Astrocyte (in vitro differentiated cells and primary cell): Measurements from ENCODE around the gene NBPF15. TPM values are rescaled to one million over a fixed set of nuclear protein-coding genes. Genes with fewer than 3 reads are reported as not detected.
"Not testable (repeated sequence)": the region's sequence is repeated elsewhere in the genome, so short reads cannot be mapped to it uniquely, and the experiment has no call there.

Experiments
- DNase-seq: peaks from one replicate; pipeline ENCODE4 v3.0.0-alpha.2; 2010; ENCODE audit warnings: low read depth
- FAIRE-seq: peaks from 2 replicates; lab custom pipeline; 2011; peaks lifted over from hg19 to GRCh38; lab: Jason Lieb, UNC
- H2AFZ ChIP-seq: 2 replicates; pipeline ENCODE4 v1.6.0; 2012; ENCODE audit warnings: low read depth, low read length, inconsistent platforms
- H3K27ac ChIP-seq: 2 replicates; pipeline ENCODE4 v1.5.1; 2011; ENCODE audit warnings: low read depth, low read length, inconsistent platforms
- H3K27me3 ChIP-seq: 2 replicates; pipeline ENCODE4 v1.6.0; 2011; ENCODE audit warnings: low read length, inconsistent platforms; ENCODE audit not compliant: insufficient read depth
- H3K36me3 ChIP-seq: 2 replicates; pipeline ENCODE4 v1.5.1; 2011; ENCODE audit warnings: low read length, inconsistent platforms; ENCODE audit not compliant: insufficient read depth
- H3K4me1 ChIP-seq: 2 replicates; pipeline ENCODE4 v1.5.1; 2011; ENCODE audit warnings: low read length, inconsistent platforms; ENCODE audit not compliant: insufficient read depth
- H3K4me2 ChIP-seq: 2 replicates; pipeline ENCODE4 v1.6.0; 2012; ENCODE audit warnings: low read length, inconsistent platforms
- H3K4me3 ChIP-seq: 2 replicates; pipeline ENCODE4 v1.5.1; 2011; ENCODE audit warnings: low read depth, mild to moderate bottlenecking, low read length, inconsistent platforms; ENCODE audit not compliant: insufficient read depth
- H3K79me2 ChIP-seq: 2 replicates; pipeline ENCODE4 v1.6.0; 2012; ENCODE audit warnings: mild to moderate bottlenecking, low read length, inconsistent platforms; ENCODE audit not compliant: insufficient read depth
- H3K9ac ChIP-seq: 2 replicates; pipeline ENCODE4 v1.6.0; 2012; ENCODE audit warnings: mild to moderate bottlenecking, low read length, inconsistent platforms
- H3K9me3 ChIP-seq: 2 replicates; pipeline ENCODE4 v1.5.1; 2012; ENCODE audit warnings: low read depth, mild to moderate bottlenecking, low read length, inconsistent platforms; ENCODE audit not compliant: insufficient read depth
- H4K20me1 ChIP-seq: 2 replicates; pipeline ENCODE4 v1.6.0; 2012; ENCODE audit warnings: low read length, inconsistent platforms; ENCODE audit not compliant: insufficient read depth
- H3K27ac Mint-ChIP-seq: one replicate; pipeline ENCODE4 v1.8.0; 2021; ENCODE audit warnings: mild to moderate bottlenecking, mixed read lengths; ENCODE audit not compliant: unreplicated experiment
- H3K27me3 Mint-ChIP-seq: one replicate; pipeline ENCODE4 v1.8.0; 2021; ENCODE audit warnings: low read depth, mixed read lengths; ENCODE audit not compliant: unreplicated experiment
- H3K36me3 Mint-ChIP-seq: one replicate; pipeline ENCODE4 v1.8.0; 2021; ENCODE audit warnings: low read depth, mixed read lengths; ENCODE audit not compliant: unreplicated experiment
- H3K4me1 Mint-ChIP-seq: one replicate; pipeline ENCODE4 v1.8.0; 2021; ENCODE audit warnings: low read depth, mixed read lengths; ENCODE audit not compliant: unreplicated experiment
- H3K4me3 Mint-ChIP-seq: one replicate; pipeline ENCODE4 v1.8.0; 2021; ENCODE audit warnings: mild to moderate bottlenecking, moderate library complexity, mixed read lengths; ENCODE audit not compliant: unreplicated experiment
- H3K9me3 Mint-ChIP-seq: one replicate; pipeline ENCODE4 v1.8.0; 2021; ENCODE audit warnings: mild to moderate bottlenecking, mixed read lengths; ENCODE audit not compliant: unreplicated experiment
- total RNA-seq: library from RNA; stranded (reverse); gene quantifications from 2 replicates; pipeline ENCODE4 v1.2.1, GENCODE V29; 2021

Gene NBPF15
- total RNA-seq, 1 donor from 2014 or later: 49.0 TPM

DNA sequence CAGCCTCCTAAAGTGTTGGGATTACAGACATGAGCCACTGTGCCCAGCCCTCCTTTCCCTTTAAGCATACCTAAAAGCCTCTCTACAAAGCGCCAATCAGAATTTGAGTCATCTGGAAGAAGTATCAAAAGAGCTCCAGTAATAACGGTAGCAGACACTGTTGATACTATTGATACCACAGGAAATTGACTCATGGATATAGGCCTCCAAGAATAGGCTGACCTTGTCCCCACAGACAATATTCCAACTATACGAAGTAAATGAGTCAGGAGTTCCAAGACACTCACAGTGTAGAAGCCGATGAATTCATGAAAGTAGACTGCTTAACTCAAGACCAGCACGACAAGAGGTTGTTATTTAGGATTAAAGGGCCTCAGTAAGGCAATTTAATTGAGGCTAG lies 58.7 kb downstream of the NBPF15 start:
- not testable (repeated sequence) for H3K36me3 ChIP-seq, H3K27ac ChIP-seq, H3K9ac ChIP-seq, H3K27ac Mint-ChIP-seq, H3K27me3 ChIP-seq, H3K4me3 Mint-ChIP-seq, FAIRE-seq, DNase-seq, H3K9me3 ChIP-seq, H3K4me3 ChIP-seq, H3K4me1 Mint-ChIP-seq, H2AFZ ChIP-seq, H4K20me1 ChIP-seq, H3K4me1 ChIP-seq, H3K79me2 ChIP-seq, H3K9me3 Mint-ChIP-seq, H3K36me3 Mint-ChIP-seq, H3K27me3 Mint-ChIP-seq, H3K4me2 ChIP-seq

DNA sequence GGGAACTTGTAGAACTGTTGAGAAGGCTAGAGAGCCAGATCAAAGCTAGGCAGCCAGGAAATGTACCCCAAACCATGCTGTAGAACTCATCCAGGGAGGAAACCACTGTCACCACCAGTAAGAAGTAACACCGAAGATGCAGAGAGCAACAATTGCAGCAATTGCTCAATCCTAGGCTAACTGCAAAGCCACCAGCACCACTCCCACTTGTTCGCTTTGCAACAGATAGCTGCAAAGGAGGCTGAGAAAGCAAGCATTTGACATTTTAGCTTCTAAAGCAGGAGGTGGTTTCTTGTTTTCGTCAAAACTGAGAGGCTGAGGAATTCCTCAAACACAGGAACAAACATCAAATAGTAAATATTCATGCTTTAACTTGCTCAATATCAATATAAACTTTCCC lies 89.8 kb downstream of the NBPF15 start:
- H3K4me3 ChIP-seq, H3K4me1 Mint-ChIP-seq, H3K4me1 ChIP-seq, H3K9me3 ChIP-seq, H3K27me3 Mint-ChIP-seq, H2AFZ ChIP-seq, H3K27ac Mint-ChIP-seq, H3K27me3 ChIP-seq, H3K9ac ChIP-seq, H3K9me3 Mint-ChIP-seq, H3K36me3 Mint-ChIP-seq, H3K4me2 ChIP-seq, FAIRE-seq, H3K27ac ChIP-seq, H3K36me3 ChIP-seq, H3K79me2 ChIP-seq, H4K20me1 ChIP-seq, DNase-seq, H3K4me3 Mint-ChIP-seq: not testable (repeated sequence)

Other genes starting within 250 kb of the NBPF15 start
- not detected in 2 replicates for gene PPIAL4E, start 88.0 kb downstream of the NBPF15 start, total RNA-seq
- not detected in 2 replicates for gene PPIAL4F, start 131.2 kb upstream of the NBPF15 start, total RNA-seq